GM12874 (cell line): ENCODE data around the gene KICS2.

ENCODE experiments used
- CTCF ChIP-seq: IDR thresholded peaks from 2 replicates; pipeline ENCODE4 v1.5.1; 2011; ENCODE audit warnings: low read depth, mild to moderate bottlenecking, control low read depth, low read length, moderate library complexity; ENCODE audit not compliant: insufficient read depth

KICS2 gene

GRCh38 chr12:64236549-64236948 is 14.5 kb upstream of the KICS2 start:
- TF ChIP-seq CTCF: no peak

GRCh38 chr12:64232196-64232595 is 10.1 kb upstream of the KICS2 start:
- TF ChIP-seq CTCF: no peak

DNA sequence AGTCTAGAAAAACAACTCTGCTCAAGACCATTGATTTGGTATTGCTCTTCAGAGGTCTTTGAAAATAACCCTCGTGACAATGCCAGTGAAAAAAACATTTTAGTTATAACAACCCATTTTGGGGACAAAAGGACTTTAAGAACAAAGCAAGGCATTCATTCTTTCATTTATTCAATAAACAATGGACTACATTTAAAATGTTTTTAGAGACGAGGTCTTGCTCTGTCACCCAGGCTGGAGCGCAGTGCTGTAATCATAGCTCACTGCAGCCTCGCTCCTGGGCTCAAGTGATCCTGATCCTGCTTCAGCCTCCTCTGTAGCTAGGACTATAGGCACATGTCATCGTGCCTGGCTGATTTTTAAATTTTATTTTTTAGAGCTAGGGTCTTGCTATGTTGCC is 7.7 kb upstream of the KICS2 start:
- no peak for TF ChIP-seq CTCF

DNA sequence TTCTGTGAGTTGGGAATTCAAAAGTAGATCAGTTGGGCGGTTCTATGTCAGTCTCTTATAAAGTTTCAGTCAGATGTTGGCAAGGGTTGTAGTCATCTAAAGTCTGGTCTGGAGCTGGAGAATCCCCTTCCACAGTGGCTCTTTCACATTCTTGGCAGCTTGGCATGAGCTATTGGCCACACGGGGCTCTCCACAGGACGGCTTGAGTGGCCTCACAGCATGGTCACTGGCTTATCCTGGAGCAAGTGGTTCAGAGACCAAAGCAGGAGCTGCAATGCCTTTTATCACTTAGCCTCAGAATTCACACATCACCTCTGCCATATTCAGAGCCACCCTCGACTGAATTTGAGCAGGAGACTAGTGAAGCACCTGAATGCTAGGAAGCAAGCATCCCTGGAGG is 7.1 kb upstream of the KICS2 start:
- TF ChIP-seq CTCF: no peak

GRCh38 chr12:64225626-64226025 is 3.5 kb upstream of the KICS2 start:
- TF ChIP-seq CTCF: no peak

DNA sequence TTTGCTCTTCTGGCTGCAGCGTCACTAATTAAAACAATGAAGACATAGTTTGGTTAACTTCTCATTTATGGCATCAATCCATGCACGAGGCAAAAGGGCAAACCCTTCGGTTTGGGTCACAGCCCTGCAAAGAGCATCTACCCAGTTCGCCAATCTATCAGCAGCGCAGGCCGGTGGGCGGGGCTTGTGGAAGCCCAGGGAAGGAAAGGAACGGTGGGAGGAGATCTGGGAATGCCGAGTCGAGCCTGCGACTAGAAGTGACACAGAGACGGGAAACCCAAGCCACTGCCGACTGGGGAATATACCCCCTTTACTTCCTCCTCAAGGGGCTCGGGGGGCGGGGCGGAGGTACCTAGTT is 466 bp downstream of the KICS2 start:
- no peak for TF ChIP-seq CTCF

GRCh38 chr12:64220046-64220445 is 2.0 kb downstream of the KICS2 start:
- no peak for TF ChIP-seq CTCF

GRCh38 chr12:64219145-64219544 is 3.0 kb downstream of the KICS2 start:
- no peak for TF ChIP-seq CTCF
